RCC 7860 (cell line): ENCODE results near the gene ZNF652.

Experiments used
- DNase-seq: peaks from one replicate; pipeline ENCODE4 v3.0.0-alpha.2; 2015; ENCODE audit warnings: low spot score
- FAIRE-seq: peaks from 2 replicates; lab custom pipeline; 2012; peaks lifted over from hg19 to GRCh38; lab: Jason Lieb, UNC

ZNF652 gene

GRCh38 chr17:49360796-49361128 lies 1.3 kb downstream of the ZNF652 start:
- DNase-seq (no peak), FAIRE-seq (no peak)

DNA sequence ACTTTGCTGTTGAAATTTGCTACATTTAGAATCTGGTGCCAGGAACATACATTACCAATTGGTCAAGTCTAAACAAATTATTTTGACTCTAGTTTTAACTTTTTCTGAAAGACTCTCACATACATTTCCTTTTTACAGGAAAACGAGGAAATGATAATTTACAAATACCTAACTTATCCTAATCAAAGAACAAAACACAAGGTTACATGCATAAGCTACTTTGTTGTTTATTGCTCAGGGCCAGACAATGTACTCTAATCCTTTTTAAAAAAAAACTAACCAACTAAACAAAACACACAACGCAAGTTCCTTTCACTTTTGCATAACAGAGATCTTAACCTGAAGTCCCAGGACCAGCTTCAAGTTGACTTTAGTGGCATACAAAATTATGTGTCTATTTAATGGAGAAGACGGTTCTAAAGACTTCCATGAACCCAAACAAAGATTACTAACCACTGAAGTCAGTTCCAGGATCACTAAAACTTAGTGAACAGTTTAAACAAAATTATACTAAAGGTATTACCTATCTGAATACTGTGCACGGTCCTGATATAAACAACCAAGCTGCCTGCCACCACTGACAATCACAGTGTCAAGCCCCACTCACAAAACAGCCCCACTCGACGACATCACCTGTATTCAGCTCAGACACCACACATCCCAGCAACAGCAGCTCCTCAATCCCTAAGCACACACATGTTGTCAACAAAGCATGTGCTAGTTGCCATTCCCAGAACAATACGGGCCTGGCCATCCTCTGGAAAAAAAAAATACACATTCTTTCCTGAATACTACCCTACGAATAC lies 1.9 kb downstream of the ZNF652 start:
- DNase-seq (no peak), FAIRE-seq (no peak)

- DNase-seq (no peak), FAIRE-seq (no peak)
Measured at GRCh38 chr17:49358641-49359247, 3.3 kb downstream of the ZNF652 start.

DNA sequence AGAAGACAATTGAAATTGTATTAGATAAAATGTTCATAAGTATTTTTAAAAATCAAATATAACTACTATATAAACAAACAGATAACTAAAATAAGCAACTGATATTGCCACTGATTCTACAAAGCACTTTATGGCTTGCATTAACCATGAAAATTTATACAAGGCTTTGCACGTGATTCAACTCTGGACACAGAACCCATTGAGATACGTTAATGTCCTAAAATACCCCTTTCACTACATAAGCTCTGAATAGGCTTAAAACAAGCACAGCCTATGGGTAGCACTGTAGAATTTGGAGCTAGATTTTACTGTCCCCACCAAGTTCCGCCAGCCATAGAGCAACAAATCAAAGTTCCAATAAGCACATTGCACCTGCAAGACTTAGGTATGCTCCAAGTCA lies 4.5 kb downstream of the ZNF652 start:
- no peak for DNase-seq
- no peak for FAIRE-seq

- no peak for DNase-seq
- FAIRE-seq, result no peak
Measured at GRCh38 chr17:49356320-49356719, 5.7 kb downstream of the ZNF652 start.

- no peak for FAIRE-seq
- DNase-seq, result no peak
Measured at GRCh38 chr17:49353607-49354006, 8.4 kb downstream of the ZNF652 start.

GRCh38 chr17:49352587-49353154 lies 9.4 kb downstream of the ZNF652 start:
- no peak for DNase-seq
- FAIRE-seq, result no peak

- no peak for FAIRE-seq
Measured at GRCh38 chr17:49351572-49352140, 10.4 kb downstream of the ZNF652 start.

DNA sequence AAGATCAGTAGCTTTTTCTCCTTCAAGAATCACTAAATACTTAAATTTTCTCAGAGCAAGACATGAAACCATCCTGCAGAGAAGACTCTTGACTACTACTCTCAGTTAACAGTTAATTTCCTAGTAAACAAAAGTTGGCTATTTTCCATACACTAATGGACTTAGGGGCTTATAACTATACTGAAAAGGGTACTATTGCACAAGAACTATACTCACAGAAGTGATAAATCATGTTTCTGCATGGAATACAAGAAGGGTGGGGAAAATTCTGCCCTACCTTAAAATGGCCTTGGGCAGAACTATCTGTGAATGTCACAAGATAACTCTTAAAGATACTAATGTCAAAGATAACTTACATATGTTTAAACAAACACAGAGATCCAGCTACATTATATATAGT lies 12.5 kb downstream of the ZNF652 start:
- FAIRE-seq (no peak), DNase-seq (no peak)

More at GRCh38 chr17:49351572-49352140, 10.4 kb downstream of the ZNF652 start:
- no peak for DNase-seq

DNA sequence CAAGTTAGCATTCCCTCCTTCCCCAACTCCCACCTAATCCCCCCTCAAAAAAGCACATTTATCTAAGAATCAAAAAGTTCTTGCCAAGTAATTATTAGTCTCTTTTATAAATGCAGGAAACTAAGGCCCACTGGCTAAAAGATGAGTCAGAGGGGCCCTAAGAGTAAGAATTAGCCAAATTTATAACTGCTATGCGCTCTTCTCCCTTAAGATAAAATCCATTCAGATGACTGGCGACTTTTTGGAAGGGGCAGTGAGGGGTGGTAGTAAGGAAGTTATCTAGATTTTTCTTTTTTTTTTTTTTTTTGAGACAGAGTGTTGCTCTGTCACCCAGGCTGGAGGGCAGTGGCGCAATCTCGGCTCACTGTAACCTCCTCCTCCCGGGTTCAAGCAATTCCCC lies 17.1 kb downstream of the ZNF652 start:
- DNase-seq (no peak), FAIRE-seq (no peak)

GRCh38 chr17:49343273-49343672 lies 18.8 kb downstream of the ZNF652 start:
- DNase-seq, result no peak
- no peak for FAIRE-seq

GRCh38 chr17:49342575-49342936 lies 19.5 kb downstream of the ZNF652 start:
- FAIRE-seq (no peak), DNase-seq (no peak)

GRCh38 chr17:49341356-49341755 lies 20.7 kb downstream of the ZNF652 start:
- DNase-seq (peak; percentile 54), FAIRE-seq (peak; percentile 87)

DNA sequence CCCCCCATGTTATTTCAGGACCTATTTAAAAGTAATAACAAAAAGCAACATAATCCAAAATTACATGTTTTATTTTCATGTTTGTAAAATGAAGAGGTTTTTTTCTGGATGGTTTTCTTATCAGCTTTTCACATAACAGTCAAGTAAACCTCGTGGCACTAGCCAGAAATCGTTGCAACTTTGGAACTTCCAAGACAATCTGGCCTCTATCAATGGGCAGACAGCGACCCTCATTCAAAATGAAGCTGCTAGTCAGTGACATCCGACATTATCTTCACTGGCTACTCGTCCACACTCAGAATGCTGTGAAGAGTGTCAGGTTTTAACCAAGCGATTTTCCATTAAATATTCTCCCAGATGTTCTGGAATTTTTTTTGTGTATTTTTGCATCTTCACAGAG lies 22.7 kb downstream of the ZNF652 start:
- DNase-seq (no peak), FAIRE-seq (no peak)

DNA sequence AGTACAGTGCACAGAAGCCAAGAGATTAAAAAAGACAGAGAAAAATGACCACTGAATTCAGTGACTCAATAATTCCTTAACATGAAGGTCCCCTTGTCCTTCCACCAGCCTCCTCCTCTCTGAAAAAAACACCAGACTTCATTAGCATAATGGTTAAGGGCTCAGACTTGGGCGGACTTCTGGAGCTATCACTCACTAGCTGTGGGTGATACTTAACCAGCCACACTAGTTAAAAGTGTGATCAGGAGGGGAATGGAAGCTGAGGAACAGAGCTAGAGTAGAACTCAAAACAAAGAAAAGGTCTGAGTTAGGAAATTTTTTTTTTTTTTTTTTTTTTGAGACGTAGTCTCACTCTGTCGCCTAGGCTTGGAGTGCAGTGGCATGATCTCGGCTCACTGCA lies 23.2 kb downstream of the ZNF652 start:
- no peak for FAIRE-seq
- no peak for DNase-seq

DNA sequence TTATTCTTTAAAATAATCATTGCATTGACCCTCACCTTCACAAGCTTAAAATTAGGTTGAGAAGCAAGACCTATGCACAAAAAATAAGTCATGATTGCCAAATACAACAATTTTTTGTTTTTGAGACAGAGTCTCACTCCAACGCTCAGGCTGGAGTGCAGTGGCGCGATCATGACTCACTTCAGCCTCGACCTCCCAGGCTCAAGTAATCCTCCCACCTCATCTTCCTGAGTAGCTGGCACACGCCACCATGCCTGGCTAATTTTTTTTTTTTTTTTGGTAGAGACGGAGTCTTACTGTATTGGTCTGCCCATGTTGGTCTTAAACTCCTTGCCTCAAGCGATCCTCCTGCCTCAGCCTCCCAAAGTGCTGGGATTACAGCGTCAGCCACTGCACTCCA lies 24.2 kb downstream of the ZNF652 start:
- FAIRE-seq (peak; percentile 85), DNase-seq (peak; percentile 49)

- FAIRE-seq, result no peak
- no peak for DNase-seq
Measured at GRCh38 chr17:49334744-49335512, 27.1 kb downstream of the ZNF652 start.

DNA sequence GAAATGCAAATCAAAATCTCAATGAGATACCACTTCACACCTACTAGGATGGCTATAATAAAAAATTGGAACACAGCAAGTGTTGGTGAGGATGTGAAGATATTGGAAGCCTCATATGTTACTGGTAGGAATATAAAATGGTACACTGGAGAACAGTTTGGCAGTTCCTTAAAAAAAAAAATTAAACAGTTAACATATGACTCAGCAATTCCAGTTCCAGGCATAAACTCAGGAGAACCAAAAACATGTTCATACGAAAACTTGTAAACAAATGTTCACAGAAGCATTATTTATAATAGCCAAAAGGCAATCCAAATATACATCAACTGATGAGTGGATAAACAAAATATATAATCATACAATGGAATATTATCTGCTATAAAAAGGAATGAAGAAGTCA lies 28.2 kb downstream of the ZNF652 start:
- no peak for FAIRE-seq

GRCh38 chr17:49327835-49328784 lies 33.9 kb downstream of the ZNF652 start:
- no peak for DNase-seq
- FAIRE-seq, result no peak

More for the DNA sequence above, 28.2 kb downstream of the ZNF652 start:
- no peak for DNase-seq

GRCh38 chr17:49325980-49326379 lies 36.1 kb downstream of the ZNF652 start:
- no peak for FAIRE-seq
- DNase-seq, result no peak
